Choroid plexus epithelial cell (primary cell): ENCODE data around the gene IFITM1.
"Not testable (repeated sequence)": the region's sequence is repeated elsewhere in the genome, so short reads cannot be mapped to it uniquely, and the experiment has no call there.

Experiments used
- DNase-seq: peaks from one replicate; pipeline ENCODE4 v3.0.0-alpha.2; 2010; ENCODE audit warnings: low read depth
- H3K4me3 ChIP-seq: 2 replicates; pipeline ENCODE4 v1.5.1; 2011; ENCODE audit warnings: low read depth, mild to moderate bottlenecking, control low read depth, low read length, moderate library complexity
- CTCF ChIP-seq: conservative IDR thresholded peaks from 2 replicates; pipeline ENCODE4 v1.5.1; 2011; ENCODE audit warnings: low read depth, mild to moderate bottlenecking, control low read depth, inconsistent platforms, low read length, moderate library complexity

Gene IFITM1

GRCh38 chr11:284105-285020, 29.5 kb upstream of the IFITM1 start:
- no peak overlapping the region for H3K4me3 ChIP-seq
- no peak for TF ChIP-seq CTCF
- no peak for DNase-seq

- DNase-seq, result no peak
- H3K4me3 ChIP-seq, result no peak overlapping the region
- no peak for TF ChIP-seq CTCF
Measured at GRCh38 chr11:285021-285893, 28.6 kb upstream of the IFITM1 start.

GRCh38 chr11:285894-286220, 28.0 kb upstream of the IFITM1 start:
- no peak for DNase-seq
- H3K4me3 ChIP-seq, result no peak overlapping the region
- no peak for TF ChIP-seq CTCF

GRCh38 chr11:286977-287820, 26.6 kb upstream of the IFITM1 start:
- not testable (repeated sequence) for H3K4me3 ChIP-seq, DNase-seq

- H3K4me3 ChIP-seq, result peak overlapping the region; percentile 56
- TF ChIP-seq CTCF, result no peak
- DNase-seq, result no peak
Measured at GRCh38 chr11:287821-288477, 25.9 kb upstream of the IFITM1 start.

- peak within 1 kb of the TSS; percentile 56 for H3K4me3 ChIP-seq
- DNase-seq, result no peak
- no peak for TF ChIP-seq CTCF
Measured at GRCh38 chr11:288478-289397, 25.1 kb upstream of the IFITM1 start, which contains the start of gene PGGHG. Gene PGGHG (plus strand): TSS chr11:289126. CDS start chr11:289817, 691 bp downstream.
